ENCODE data around the gene RELL1.
A peak's percentile ranks its signal among the peaks of the same experiment; 100 is the strongest.

The RELL1 gene

GRCh38 chr4:37635155-37635554 is 51.0 kb downstream of the RELL1 start:
- DNase-seq (ENCODE audit: low read depth) = no peak

DNA sequence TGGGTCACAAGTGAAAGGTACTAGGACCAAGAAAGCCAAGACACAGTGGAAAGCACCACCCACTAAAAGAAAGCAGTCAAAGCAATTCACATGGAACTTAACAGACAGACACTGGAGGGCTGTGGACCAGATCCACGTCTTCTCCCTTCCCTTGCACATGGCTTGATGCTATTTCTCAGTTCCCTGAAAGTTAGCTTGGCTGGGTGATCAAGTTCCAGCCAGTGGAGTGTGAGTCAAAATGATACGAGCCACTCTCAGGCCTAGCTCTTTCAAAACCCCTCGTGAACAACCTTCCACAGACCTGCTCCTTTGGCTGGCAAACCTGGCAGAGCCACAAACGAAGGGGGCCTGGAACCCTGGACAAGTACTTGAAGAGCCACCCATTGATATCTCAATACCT is 52.0 kb downstream of the RELL1 start:
- no peak for DNase-seq (ENCODE audit: low read depth)

DNA sequence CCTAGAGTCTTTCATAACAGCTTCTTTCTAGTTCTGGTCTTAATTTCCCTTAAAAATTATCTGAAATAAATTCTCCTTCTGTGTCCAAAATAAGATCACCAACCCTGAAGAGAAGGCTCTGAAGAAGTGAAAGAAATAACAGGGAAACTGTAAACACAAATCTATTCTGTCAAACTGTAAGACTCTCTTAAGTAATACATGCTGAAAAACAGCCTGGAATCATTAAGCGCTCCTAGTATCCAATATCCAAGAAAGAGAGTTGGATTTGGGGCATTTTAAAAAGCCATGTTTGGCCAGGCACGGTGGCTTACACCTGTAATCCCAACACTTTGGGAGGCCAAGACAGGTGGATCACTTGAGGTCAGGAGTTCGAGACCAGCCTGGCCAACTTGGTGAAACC is 53.3 kb downstream of the RELL1 start:
- DNase-seq (ENCODE audit: low read depth) = no peak

GRCh38 chr4:37631551-37631950 is 54.6 kb downstream of the RELL1 start:
- no peak for DNase-seq (ENCODE audit: low read depth)

DNA sequence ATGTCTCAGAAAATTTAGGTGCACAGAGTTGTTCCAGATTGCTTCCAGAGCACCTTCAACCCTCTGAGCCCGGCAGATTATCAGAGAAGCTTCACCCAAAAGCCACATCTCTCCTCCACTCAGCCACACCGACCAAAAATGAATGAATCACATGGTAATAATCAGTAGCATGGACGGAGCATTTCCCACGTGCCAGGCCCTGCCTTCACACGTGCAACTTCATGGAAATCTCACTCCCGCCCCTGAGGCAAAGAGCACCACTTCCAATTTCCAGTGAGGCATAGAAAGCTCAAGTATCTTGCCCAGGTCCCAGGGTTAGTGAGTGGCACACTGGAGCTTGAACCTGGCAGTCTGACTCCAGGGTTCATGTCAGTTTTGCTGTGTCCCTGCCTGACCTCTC is 56.5 kb downstream of the RELL1 start:
- DNase-seq (ENCODE audit: low read depth) = no peak

DNA sequence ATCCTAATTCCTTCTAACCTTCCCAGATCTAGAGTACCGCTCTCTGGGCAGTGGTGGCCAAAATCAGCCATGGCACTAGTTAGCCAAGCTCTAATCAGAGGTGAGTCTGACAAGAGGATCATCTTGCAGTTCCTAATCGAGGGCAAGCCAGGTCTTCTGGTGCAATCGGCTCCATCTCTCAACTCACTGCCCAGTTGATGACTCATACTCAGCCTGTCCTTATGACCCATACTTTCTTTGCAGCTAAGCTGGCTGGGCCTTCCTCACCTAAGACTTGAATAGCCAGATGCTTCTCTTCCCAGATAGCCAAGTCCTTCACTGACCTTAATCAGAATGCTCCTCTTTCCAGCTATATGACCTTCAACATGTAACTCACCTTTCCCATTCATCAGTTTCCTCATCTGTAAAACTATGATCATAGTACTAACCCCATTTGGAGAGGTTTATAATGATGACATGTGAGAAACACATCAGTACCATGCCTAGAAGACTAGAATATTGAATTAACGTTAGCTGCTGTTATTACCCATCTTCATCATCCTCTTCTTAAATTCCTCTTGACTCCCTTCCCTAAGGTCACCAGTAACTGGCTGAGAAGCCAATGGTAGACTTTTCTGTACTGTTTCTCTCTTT is 57.1 kb downstream of the RELL1 start:
- no peak for DNase-seq (ENCODE audit: low read depth)

- no peak for DNase-seq (ENCODE audit: low read depth)
These were observed 58.9 kb downstream of the RELL1 start for GRCh38 chr4:37627263-37627662.

DNA sequence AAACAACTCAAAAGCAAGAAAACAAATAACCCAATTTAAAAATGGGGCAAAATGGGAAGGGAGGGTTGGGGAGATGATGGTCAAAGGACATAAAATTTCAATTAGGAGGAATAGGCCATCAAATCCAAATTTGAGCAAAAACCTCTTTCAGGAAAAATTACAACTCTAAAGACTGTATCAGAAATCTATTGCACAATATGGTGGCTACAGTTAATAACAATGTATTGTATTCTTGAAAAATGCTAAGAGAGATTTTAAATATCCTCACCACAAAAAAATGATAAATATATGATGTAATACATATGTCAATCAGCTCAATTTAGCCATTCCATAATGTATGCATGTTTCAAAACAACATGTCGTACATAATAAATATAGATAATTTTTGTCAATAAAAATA is 60.7 kb downstream of the RELL1 start:
- DNase-seq (ENCODE audit: low read depth) = no peak

DNA sequence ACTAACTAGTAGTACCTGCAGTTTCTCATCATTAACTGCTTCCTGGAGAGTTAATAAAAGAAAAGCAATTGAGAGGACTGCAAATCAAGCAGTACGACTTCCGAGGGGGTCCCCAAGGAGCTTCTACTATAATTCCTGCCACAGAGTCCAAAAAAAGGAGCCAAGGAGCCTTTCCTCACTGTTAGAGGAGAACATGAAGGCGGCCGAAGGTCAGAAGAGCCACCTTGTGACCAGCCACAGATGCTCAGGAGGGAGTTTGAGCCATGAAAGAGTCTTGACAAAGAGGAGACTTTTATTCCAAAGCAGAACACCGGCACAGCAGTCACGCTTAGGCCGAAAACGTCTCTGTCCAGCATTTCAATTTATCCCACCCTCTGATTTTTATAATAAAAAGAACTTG is 62.2 kb downstream of the RELL1 start:
- no peak for DNase-seq (ENCODE audit: low read depth)

- no peak for DNase-seq (ENCODE audit: low read depth)
These were observed 63.1 kb downstream of the RELL1 start for GRCh38 chr4:37623125-37623524.

DNA sequence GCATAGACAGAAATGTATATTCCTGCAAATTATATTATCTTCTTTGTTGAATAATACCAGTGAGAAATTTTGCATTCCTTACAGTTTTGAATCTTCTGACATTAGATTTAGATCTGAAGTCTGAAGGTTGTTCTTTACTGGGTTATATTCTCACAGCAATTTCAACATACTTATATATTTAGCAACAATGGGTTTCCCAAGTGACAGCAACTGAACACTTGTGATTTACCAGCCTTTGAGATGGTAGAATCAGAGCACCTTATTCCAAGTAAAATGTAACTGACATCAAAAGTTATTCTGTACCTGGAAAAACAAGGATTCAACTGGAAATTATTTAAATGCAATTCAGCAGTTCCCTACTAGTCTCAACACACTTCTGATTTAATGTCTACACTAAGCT is 66.0 kb downstream of the RELL1 start:
- no peak for DNase-seq (ENCODE audit: low read depth)

DNA sequence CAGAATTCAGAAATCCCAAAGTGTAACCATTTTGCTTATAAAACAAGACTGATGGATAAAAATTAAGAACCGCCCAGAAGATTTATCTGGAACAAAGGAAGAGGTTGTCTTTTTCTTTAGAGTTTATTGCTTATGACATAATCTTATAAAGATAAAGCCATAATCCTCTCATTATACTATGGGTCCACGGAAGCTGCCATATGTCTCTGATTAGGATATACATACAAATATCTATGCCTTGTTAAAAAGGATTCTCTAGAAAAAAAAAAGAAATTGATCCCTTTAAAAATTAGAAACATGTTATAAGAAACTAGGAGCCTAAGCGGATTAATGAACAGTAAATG is 70.5 kb downstream of the RELL1 start:
- no peak for DNase-seq (ENCODE audit: low read depth)

- no peak for DNase-seq (ENCODE audit: low read depth)
These were observed 71.0 kb downstream of the RELL1 start for GRCh38 chr4:37615059-37615719.

DNA sequence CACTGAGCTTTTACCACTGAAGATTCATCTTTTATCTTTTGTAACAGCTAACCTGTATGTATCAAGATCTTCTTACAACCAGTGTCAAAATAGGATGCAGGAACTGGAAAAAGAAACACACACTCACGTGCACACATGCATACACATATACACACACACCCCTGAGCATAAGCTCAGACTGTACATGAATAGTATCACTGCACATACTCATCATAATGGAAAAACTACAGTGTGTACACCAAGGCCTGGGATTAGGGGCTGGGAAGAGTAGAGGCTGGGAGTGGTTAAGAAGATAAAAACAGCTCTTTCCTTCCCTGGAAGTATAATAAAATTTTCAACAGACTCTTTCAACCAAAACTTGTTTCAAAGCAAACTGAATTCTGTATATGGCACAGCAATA is 73.4 kb downstream of the RELL1 start:
- DNase-seq (ENCODE audit: low read depth) = no peak

DNA sequence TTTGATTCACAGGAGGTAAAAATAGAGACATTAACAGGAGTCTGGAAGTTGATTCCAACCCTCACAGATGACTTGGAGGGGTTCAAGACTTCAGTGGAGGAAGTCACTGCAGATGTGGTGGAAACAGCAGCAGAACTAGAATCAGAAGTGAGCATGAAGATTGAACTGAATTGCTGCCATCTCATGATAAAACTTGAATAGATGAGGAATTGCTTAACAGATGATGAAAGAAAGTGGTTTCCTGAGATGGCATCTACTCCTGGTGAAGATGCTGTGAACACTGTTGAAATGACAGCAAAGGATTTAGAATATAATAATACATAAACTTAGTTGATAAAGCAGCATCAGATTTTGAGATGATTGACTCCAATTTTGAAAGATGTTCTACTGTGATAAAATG is 76.5 kb downstream of the RELL1 start:
- no peak for DNase-seq (ENCODE audit: low read depth)

DNA sequence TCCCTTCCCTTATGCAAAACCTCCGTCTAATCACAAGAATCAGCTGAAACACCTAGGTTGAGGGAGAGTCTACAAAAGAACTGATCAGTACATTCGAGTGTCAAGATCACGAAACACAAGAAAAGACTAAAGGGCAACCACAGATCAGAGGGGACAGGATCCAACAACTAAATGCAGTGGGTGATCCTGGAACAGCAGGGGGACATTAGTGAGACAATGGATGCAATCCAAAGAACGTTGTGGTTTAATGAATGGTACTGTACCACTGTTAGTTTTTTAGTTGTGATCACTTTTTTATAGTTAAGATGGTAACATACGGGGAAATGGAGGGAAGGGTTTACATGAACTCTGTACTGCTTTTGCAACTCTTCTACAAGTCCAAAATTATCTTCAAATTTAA is 79.2 kb downstream of the RELL1 start:
- no peak for DNase-seq (ENCODE audit: low read depth)

- DNase-seq (ENCODE audit: low read depth) = no peak
These were observed 80.2 kb downstream of the RELL1 start for GRCh38 chr4:37605843-37606565.

DNA sequence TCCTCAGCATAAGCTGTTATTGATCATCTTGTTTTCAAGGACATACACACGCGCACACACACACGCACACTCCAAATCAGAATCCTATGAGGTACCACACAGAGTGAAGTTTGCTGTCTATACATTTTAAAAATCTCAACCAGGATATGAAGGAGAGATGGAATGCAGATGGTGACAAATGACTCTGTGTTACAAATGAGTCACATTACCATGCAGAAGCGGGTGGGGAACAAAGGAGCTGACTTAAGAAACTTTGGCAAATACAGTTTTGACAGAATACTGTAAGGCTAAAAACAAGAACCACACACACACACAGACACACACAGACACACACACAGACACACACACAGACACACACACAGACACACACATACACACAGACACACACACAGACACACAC is 81.7 kb downstream of the RELL1 start:
- no peak for DNase-seq (ENCODE audit: low read depth)

- DNase-seq (ENCODE audit: low read depth) = no peak
These were observed 82.5 kb downstream of the RELL1 start for GRCh38 chr4:37603711-37604110.

- DNase-seq (ENCODE audit: low read depth) = peak; percentile 50
These were observed 83.1 kb downstream of the RELL1 start for GRCh38 chr4:37603070-37603468.

DNA sequence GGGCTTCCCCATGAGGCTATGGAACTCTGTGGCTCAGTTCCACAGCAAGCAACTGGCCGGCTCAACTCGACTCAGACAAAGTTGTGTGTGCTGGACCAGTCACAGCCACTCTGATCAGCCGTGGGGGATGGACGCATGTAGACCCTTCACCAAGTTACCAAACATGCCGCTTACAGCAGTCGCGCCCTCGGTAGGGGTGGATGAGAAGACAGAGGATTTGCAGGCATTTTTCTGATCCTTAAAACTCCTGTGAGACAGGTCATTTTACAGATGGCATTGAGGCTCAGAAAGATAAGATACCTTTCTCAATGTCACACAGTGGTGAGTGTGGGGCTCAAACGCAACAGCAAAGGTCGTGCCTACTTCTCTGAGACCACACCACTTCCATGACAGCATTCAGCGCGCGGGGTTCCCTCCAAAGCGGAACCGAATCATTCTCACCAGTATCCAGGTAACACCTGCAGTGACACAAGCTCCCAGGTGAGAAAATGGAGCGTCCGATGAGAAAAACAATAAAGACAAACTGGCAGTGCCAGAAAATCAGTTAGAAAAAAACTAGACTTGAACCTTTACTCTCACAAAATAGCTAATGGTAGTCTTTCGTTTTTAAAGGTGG is 83.6 kb downstream of the RELL1 start:
- DNase-seq (ENCODE audit: low read depth) = no peak

DNA sequence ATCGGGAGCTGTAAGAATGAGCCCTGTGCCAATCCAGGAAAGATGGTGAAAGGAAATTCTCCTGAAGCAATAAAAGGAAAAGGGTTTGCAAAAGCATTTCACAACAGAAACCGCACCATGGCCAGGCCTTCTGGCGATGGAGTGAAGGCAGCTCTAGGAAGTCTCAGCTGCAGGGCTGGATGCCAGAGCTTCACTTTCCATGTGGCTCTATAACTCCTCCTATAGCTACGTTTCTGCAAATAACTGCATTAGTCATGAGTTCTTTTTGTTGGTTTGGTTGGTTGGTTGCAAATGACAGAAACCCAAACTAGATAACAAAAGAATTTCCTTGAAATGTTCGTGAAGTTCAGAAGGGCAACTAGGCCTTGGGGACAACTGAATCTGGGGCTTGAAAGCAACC is 84.6 kb downstream of the RELL1 start:
- no peak for DNase-seq (ENCODE audit: low read depth)

DNA sequence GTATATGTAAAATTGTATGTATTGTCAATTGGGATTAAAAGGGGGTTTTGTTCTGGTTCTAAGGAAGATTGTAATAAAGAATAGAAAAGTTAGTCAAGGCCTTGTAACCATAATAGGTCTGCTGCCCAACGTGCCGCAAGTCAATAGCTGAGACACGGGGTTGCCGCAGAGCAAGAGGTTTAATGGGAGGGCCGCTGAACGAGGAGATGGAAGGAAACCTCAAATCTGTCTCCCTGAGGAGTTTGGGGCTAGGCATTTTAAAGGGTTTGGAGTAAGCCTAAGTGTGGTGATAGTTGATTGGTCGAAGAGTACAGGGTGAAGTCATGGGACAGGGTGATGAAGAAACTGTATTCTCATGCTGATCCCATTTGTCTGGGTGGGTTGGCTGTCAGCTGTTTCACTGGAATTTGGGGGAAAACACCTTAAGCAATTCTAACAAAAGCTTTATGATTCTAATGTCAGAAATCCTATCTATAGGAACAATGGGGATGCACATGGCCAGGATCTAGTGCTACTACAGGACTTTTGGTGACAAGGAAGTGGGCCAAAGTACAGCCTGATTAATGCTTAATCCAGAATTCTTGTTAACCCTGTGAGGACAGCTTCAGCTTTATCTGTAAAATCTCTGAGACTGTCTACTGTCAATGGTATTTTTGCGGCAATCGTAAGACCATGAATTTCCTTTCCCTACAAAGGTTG is 86.9 kb downstream of the RELL1 start:
- DNase-seq (ENCODE audit: low read depth) = no peak
